GM12878 (cell line): ENCODE results near the gene ZNF502. TPM values are rescaled to one million over a fixed set of nuclear protein-coding genes. Genes with fewer than 3 reads are reported as not detected.

Experiments used
- ATAC-seq: fragments of 200-7000 bp; cut with Tn5 transposase; 3 replicates; pipeline ENCODE4 v1.9.1; 2020; ENCODE audit warnings: mild to moderate bottlenecking, moderate library complexity
- BruUV-seq: library from RNA; stranded (reverse); fragments of 400-500 nt; replicated peaks from 2 replicates; lab custom pipeline; 2021; lab: Mats Ljungman, UMichigan
- CTCF ChIA-PET: fragments of 300-600 bp; sonication (Branson Sonifier 250); formaldehyde crosslinking; extraction: SDS; loops from one replicate; lab custom pipeline; 2021; ENCODE audit warnings: inconsistent platforms; lab: Yijun Ruan, JAX
- POLR2A ChIA-PET: fragments of 350-600 bp; formaldehyde crosslinking; extraction: SDS; loops from one replicate; lab custom pipeline; 2021; ENCODE audit warnings: inconsistent platforms; lab: Charles Lee
- RAD21 ChIA-PET: fragments of 300-600 bp; sonication (Branson Sonifier 250); formaldehyde crosslinking; loops from one replicate; lab custom pipeline; 2023; ENCODE audit warnings: antibody characterized with exemption; ENCODE audit not compliant: unreplicated experiment; lab: Charles Lee
- SMC1A ChIA-PET: fragments of 300-600 bp; sonication (Branson Sonifier 250); formaldehyde crosslinking; loops from one replicate; lab custom pipeline; 2023; ENCODE audit not compliant: unreplicated experiment, uncharacterized antibody; lab: Charles Lee
- DNase-seq: peaks from one replicate; pipeline ENCODE4 v3.0.0-alpha.2; 2011; ENCODE audit warnings: low read depth, low spot score
- FAIRE-seq: peaks from 3 replicates; lab custom pipeline; 2011; peaks lifted over from hg19 to GRCh38; lab: Jason Lieb, UNC
- H2AFZ ChIP-seq: 2 replicates; pipeline ENCODE4 v1.6.0; 2011; ENCODE audit warnings: low read depth, low read length, control low read depth; ENCODE audit not compliant: control insufficient read depth
- H3K27ac ChIP-seq: 2 replicates; pipeline ENCODE4 v1.5.1; 2011; ENCODE audit warnings: control low read depth; ENCODE audit not compliant: control insufficient read depth, insufficient read depth
- H3K27me3 ChIP-seq, 2 experiments: replicated peaks in 1 of 2; 2 replicates each; pipeline versions ENCODE4 v1.6.0 to v1.6.1; 2011; ENCODE audit warnings: low read length in 1 of 2; ENCODE audit not compliant: control insufficient read depth in 2 of 2, insufficient read depth in 2 of 2
- H3K36me3 ChIP-seq, 2 experiments: 2 replicates each; pipeline ENCODE4 v1.5.1; 2011; ENCODE audit warnings: low read length in 1 of 2; ENCODE audit not compliant: control insufficient read depth in 2 of 2, insufficient read depth in 2 of 2
- H3K4me1 ChIP-seq: 2 replicates; pipeline ENCODE4 v1.6.1; 2011; ENCODE audit warnings: mild to moderate bottlenecking, low read length, moderate library complexity, mixed read lengths; ENCODE audit not compliant: control insufficient read depth, insufficient read depth
- H3K4me2 ChIP-seq: 2 replicates; pipeline ENCODE4 v1.6.0; 2011; ENCODE audit warnings: control low read depth; ENCODE audit not compliant: control insufficient read depth, insufficient read depth
- H3K4me3 ChIP-seq: fragments of 200-600 bp; sonication (generic); 2 replicates; pipeline ENCODE4 v1.5.1; 2016
- H3K79me2 ChIP-seq: 2 replicates; pipeline ENCODE4 v1.6.0; 2011; ENCODE audit warnings: low read length; ENCODE audit not compliant: control insufficient read depth, insufficient read depth
- H3K9ac ChIP-seq: 2 replicates; pipeline ENCODE4 v1.8.0; 2011; ENCODE audit warnings: low read length, control low read depth, mixed read lengths; ENCODE audit not compliant: control insufficient read depth, insufficient read depth
- H3K9me3 ChIP-seq: replicated peaks from 3 replicates; pipeline ENCODE4 v1.5.1; 2011; ENCODE audit warnings: mild to moderate bottlenecking, low read length; ENCODE audit not compliant: control insufficient read depth, insufficient read depth
- H4K20me1 ChIP-seq: 2 replicates; pipeline ENCODE4 v1.6.0; 2011; ENCODE audit not compliant: control insufficient read depth, insufficient read depth
- GABPA ChIP-seq: IDR thresholded peaks from 2 replicates; pipeline ENCODE4 v1.6.1; 2014; ENCODE audit warnings: antibody characterized with exemption, low read depth, mild to moderate bottlenecking, inconsistent platforms
- MLLT1 ChIP-seq: fragments of 450-650 bp; IDR thresholded peaks from 2 replicates; pipeline ENCODE4 v1.6.1; 2016; ENCODE audit warnings: mild to moderate bottlenecking
- NFYB ChIP-seq: IDR thresholded peaks from 2 replicates; pipeline ENCODE4 v1.6.1; 2011; ENCODE audit warnings: low read depth, mild to moderate bottlenecking, low read length, improper control_type of control experiment, moderate library complexity; ENCODE audit not compliant: insufficient read depth
- REST ChIP-seq: IDR thresholded peaks from 2 replicates; pipeline ENCODE4 v1.6.1; 2012; ENCODE audit warnings: mild to moderate bottlenecking, low read depth, low read length
- WGBS: methylation state at CpG from one replicate; pipeline ENCODE4 v1.1.6; 2016; ENCODE audit warnings: low lambda C conversion rate; ENCODE audit not compliant: insufficient replicate concordance, insufficient coverage; ENCODE audit errors: missing lambda C conversion rate; 5-methylcytosine and 5-hydroxymethylcytosine counted together
- in situ Hi-C: fragments of 300-500 bp; cut with MboI; formaldehyde crosslinking; loops from 9 replicates; pipeline ENCODE4 v1.14.3; 2018; ENCODE audit warnings: mixed read lengths
- intact Hi-C: fragments of 100-400 bp; cut with micrococcal nuclease; formaldehyde crosslinking; loops from one replicate; pipeline ENCODE4 v1.14.2; 2022; ENCODE audit not compliant: unreplicated experiment
- polyA plus RNA-seq, 11 experiments: library from polyadenylated mRNA; depleted of rRNA in 4 of 11; unstranded in 6 of 11; stranded (reverse) in 5 of 11; fragments of >200 nt; fragmentation: Nextera tagmentation in 4 of 11; fragmentation: Illumina TruSeq in 1 of 11; extraction: Ambion mirVana in 4 of 11; extraction: Trizol in 1 of 11; gene quantifications; 1 replicate in 1 of 11; 2 replicates in 10 of 11; pipeline versions ENCODE4 v1.2.1 to v1.2.3, GENCODE V29; 2011 to 2016; ENCODE audit warnings: inconsistent platforms in 2 of 11, missing spikeins in 2 of 11, low read depth in 1 of 11
- total RNA-seq, 4 experiments: library from RNA; depleted of rRNA in 3 of 4; stranded (reverse); fragments of >200 nt in 3 of 4; fragmentation: Illumina TruSeq in 1 of 4; extraction: Trizol in 1 of 4; gene quantifications; 2 replicates each; pipeline versions ENCODE4 v1.2.1 to v1.2.3, GENCODE V29; 2013 to 2021
- TF ChIP-seq, protein P1 (sequence below), 3 experiments: IDR thresholded peaks in 2 of 3; conservative IDR thresholded peaks in 1 of 3; 2 replicates each; pipeline ENCODE4 v1.5.1; 2011; ENCODE audit warnings: low read depth in 3 of 3, low read length in 3 of 3, mild to moderate bottlenecking in 3 of 3, control low read depth in 2 of 3, moderate library complexity in 2 of 3, inconsistent platforms in 1 of 3, mixed read lengths in 1 of 3; ENCODE audit not compliant: control insufficient read depth in 2 of 3, insufficient read depth in 1 of 3; ENCODE audit errors: extremely low read depth in 1 of 3
- TF ChIP-seq, protein P2 (sequence below): fragments of 150-350 bp; IDR thresholded peaks from 2 replicates; pipeline ENCODE4 v1.6.1; 2014; ENCODE audit warnings: mild to moderate bottlenecking, low read depth, low read length
- TF ChIP-seq, protein P3 (sequence below): fragments of 450-650 bp; IDR thresholded peaks from 2 replicates; pipeline ENCODE4 v1.6.1; 2016; ENCODE audit warnings: mild to moderate bottlenecking, moderate library complexity, borderline replicate concordance

ZNF502 gene
- total and polyA plus RNA-seq, 10 of the 15 experiments (the other 5 are each of a cell fraction or from before 2014, with no cell fraction given): 0.39 to 1.7 (median 1.1) TPM

DNA sequence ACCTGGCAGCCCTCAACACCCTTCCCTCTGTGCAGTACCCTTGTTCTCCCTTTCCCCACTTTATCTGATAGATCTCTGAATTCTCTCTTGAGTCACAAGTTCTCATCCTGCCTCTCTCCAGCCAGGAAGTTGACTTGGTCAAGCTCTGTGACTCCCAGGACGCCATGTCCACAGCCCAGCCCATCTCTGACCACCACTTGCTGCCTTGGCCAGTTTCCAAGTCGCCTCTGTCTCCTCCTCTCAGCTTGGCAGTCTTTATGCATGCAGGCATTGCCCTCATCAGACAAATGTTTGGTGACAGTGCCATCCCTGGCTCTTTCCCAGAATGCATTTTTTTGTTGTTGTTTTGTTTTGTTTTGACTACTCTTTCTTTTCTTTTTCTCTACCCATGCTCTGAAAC lies 38.2 kb upstream of the ZNF502 start:
- POLR2A ChIA-PET: no interaction called here
- no peak overlapping the region for H3K4me2 ChIP-seq
- H3K9me3 ChIP-seq: no peaks in the 10 kb centered on the region; the same call in 2 of the 3 replicates
- in situ Hi-C loops (no loop called here), intact Hi-C loops (no loop called here)
- no peak overlapping the region for H3K4me3 ChIP-seq
- RAD21 ChIA-PET: no interaction called here
- TF ChIP-seq NFYB (no peak), MLLT1 (no peak), GABPA (no peak), REST (no peak)
- TF ChIP-seq, protein P1, sequence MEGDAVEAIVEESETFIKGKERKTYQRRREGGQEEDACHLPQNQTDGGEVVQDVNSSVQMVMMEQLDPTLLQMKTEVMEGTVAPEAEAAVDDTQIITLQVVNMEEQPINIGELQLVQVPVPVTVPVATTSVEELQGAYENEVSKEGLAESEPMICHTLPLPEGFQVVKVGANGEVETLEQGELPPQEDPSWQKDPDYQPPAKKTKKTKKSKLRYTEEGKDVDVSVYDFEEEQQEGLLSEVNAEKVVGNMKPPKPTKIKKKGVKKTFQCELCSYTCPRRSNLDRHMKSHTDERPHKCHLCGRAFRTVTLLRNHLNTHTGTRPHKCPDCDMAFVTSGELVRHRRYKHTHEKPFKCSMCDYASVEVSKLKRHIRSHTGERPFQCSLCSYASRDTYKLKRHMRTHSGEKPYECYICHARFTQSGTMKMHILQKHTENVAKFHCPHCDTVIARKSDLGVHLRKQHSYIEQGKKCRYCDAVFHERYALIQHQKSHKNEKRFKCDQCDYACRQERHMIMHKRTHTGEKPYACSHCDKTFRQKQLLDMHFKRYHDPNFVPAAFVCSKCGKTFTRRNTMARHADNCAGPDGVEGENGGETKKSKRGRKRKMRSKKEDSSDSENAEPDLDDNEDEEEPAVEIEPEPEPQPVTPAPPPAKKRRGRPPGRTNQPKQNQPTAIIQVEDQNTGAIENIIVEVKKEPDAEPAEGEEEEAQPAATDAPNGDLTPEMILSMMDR (IDR thresholded peaks at IDR 0.05 in 2 of 3, conservative IDR thresholded peaks at IDR 0.05 in 1 of 3; ENCODE audit: control insufficient read depth in 2 of 3, extremely low read depth in 1 of 3, insufficient read depth in 1 of 3, low read depth in 3 of 3, low read length in 3 of 3): no peak
- TF ChIP-seq, protein P2, sequence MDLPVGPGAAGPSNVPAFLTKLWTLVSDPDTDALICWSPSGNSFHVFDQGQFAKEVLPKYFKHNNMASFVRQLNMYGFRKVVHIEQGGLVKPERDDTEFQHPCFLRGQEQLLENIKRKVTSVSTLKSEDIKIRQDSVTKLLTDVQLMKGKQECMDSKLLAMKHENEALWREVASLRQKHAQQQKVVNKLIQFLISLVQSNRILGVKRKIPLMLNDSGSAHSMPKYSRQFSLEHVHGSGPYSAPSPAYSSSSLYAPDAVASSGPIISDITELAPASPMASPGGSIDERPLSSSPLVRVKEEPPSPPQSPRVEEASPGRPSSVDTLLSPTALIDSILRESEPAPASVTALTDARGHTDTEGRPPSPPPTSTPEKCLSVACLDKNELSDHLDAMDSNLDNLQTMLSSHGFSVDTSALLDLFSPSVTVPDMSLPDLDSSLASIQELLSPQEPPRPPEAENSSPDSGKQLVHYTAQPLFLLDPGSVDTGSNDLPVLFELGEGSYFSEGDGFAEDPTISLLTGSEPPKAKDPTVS: no peak
- TF ChIP-seq, protein P3, sequence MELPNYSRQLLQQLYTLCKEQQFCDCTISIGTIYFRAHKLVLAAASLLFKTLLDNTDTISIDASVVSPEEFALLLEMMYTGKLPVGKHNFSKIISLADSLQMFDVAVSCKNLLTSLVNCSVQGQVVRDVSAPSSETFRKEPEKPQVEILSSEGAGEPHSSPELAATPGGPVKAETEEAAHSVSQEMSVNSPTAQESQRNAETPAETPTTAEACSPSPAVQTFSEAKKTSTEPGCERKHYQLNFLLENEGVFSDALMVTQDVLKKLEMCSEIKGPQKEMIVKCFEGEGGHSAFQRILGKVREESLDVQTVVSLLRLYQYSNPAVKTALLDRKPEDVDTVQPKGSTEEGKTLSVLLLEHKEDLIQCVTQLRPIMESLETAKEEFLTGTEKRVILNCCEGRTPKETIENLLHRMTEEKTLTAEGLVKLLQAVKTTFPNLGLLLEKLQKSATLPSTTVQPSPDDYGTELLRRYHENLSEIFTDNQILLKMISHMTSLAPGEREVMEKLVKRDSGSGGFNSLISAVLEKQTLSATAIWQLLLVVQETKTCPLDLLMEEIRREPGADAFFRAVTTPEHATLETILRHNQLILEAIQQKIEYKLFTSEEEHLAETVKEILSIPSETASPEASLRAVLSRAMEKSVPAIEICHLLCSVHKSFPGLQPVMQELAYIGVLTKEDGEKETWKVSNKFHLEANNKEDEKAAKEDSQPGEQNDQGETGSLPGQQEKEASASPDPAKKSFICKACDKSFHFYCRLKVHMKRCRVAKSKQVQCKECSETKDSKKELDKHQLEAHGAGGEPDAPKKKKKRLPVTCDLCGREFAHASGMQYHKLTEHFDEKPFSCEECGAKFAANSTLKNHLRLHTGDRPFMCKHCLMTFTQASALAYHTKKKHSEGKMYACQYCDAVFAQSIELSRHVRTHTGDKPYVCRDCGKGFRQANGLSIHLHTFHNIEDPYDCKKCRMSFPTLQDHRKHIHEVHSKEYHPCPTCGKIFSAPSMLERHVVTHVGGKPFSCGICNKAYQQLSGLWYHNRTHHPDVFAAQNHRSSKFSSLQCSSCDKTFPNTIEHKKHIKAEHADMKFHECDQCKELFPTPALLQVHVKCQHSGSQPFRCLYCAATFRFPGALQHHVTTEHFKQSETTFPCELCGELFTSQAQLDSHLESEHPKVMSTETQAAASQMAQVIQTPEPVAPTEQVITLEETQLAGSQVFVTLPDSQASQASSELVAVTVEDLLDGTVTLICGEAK: no peak
- H3K36me3 ChIP-seq: no peaks in the 10 kb centered on the region
- BruUV-seq: no TSS peak
- H3K9ac ChIP-seq: no peak overlapping the region
- H3K79me2 ChIP-seq: no peaks in the 10 kb centered on the region
- ATAC-seq: no peak
- SMC1A ChIA-PET: interaction anchor here (0.9 kb wide), 1 partner anchor 10 kb away, joined by 3 read pairs; no protein-coding TSS in a partner anchor
- no peak overlapping the region for H3K27ac ChIP-seq
- H3K27me3 ChIP-seq: no peaks in the 10 kb centered on the region
- no peaks in the 10 kb centered on the region for H3K4me1 ChIP-seq
- CTCF ChIA-PET: no interaction called here
- DNase-seq: no peak
- FAIRE-seq: no peak
- H2AFZ ChIP-seq: no peak overlapping the region
- WGBS: 0% methylated on average over 2 of the region's 2 CpGs
- no peaks in the 10 kb centered on the region for H4K20me1 ChIP-seq
